Activated CD4-positive, CD25-positive, alpha-beta regulatory T cell treated with anti-CD3 and anti-CD28 coated beads, Interleukin-2, amount 50 U/mL, for 24 hours (primary cell): Measurements from ENCODE around the gene HSD17B1.

Experiments
- ATAC-seq, 2 donors: fragments of 150-1000 bp; cut with Tn5 transposase; one replicate each; pipeline ENCODE4 v1.10.0; 2021; ENCODE audit warnings: mild to moderate bottlenecking in 1 of 2, moderate library complexity in 1 of 2

Gene HSD17B1

DNA sequence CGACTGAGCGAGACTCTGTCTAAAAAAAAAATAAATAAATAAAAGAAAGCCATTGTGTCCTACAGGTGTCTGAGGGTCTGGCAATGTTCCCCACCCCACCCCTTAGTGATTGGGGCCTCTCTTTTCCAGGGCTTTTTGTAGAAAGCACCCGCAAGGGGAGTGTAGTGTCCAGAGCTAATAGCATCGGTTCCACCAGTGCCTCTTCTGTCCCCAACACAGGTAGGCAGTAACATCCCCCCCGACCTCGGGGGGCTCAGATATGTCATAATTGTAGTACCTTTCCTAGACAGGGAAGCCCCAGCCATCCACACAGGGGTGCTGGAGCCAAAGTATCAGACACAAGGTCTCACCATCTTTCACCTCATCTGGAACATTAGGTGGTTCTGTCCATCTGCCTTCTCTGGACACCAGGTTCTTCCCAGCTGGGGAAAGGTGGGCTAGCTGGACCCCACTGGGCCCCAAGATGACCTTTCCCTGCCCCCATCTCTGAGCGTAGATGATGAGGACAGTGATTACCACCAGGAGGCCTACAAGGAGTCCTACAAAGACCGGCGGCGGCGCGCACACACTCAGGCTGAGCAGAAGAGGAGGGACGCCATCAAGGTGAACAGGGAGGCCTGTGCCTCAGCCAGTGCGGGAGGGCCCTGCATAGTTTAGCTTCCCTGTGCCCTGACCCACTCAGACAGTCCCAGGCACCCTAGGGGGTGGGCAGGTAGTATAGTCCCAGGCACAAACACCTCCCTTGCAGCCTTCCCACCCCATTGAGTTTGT is 15.8 kb downstream of the HSD17B1 start:
- no peak for ATAC-seq

GRCh38 chr17:42571435-42572225 is 18.9 kb downstream of the HSD17B1 start:
- ATAC-seq: no peak

- no peak for ATAC-seq
These were observed 20.4 kb downstream of the HSD17B1 start for GRCh38 chr17:42573095-42573494.

- no peak for ATAC-seq
These were observed 21.7 kb downstream of the HSD17B1 start for GRCh38 chr17:42574463-42574862.

GRCh38 chr17:42577140-42577531 is 24.4 kb downstream of the HSD17B1 start:
- peak in 1 of 2 donors; percentile 1 for ATAC-seq

- ATAC-seq: peak; percentile 92 to 94
These were observed 25.0 kb downstream of the HSD17B1 start, which contains the start of gene PSMC3IP for GRCh38 chr17:42577532-42578281. TSS of gene PSMC3IP (minus strand) at chr17:42577729. CDS start at chr17:42577686, 43 bp downstream.

GRCh38 chr17:42578282-42578869 is 25.7 kb downstream of the HSD17B1 start:
- peak; percentile 54 for ATAC-seq

DNA sequence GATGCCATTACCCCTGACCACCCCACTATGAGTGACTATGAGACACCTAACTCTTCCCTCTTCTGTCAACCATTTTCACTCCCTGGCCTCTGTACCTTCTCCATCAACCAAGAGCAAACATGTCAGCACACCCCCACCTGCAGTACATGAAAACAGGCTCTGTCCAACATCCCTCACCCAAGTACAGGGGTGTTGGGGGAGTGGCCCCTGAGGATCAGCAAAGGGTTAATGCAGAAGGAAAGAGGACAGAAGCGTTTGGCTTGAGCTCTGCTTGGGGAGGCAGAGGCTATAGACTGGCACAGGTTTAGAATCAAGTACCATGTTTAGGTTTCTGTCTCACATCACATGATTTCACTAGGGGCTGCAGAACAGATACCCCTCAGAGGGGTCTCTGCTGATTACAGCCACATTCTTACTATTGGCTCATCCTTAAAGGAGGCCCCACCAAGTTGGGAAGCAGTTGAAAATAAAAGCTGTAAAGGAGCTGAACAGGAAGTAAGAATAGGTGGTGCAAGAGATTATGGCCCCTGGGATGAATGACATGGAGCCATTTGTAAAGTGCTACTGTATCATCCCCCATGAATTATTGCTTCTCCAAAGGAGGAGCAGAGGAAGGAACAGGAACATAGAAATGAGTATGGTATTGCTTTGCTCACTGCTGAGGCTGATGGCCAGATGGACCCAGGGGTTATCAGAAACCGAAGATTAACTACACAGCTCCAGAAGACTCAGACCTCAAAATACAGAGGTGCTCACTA is 27.2 kb downstream of the HSD17B1 start:
- ATAC-seq: no peak

- ATAC-seq: no peak
These were observed 29.1 kb downstream of the HSD17B1 start for GRCh38 chr17:42581744-42582270.

- ATAC-seq: no peak
These were observed 32.2 kb downstream of the HSD17B1 start for GRCh38 chr17:42584880-42585279.

DNA sequence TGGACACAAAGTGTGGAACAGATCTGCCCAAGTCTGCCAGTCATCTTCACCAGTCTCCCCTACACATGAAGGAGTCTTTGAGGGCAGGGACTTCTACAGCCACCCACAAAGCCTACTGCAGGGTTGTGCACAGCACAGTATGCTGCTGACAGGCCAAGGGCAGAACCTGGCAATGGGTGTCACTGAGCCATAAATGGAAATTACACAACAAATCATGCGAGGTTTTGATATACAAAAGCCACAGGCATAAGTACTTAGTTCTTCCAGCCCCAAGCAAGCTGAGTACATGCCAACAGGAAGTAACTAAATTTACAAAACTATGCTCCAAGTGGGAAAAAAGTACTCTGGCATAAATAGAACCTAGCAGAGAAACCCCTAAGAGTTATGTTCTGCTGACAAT is 32.6 kb downstream of the HSD17B1 start:
- ATAC-seq: no peak

DNA sequence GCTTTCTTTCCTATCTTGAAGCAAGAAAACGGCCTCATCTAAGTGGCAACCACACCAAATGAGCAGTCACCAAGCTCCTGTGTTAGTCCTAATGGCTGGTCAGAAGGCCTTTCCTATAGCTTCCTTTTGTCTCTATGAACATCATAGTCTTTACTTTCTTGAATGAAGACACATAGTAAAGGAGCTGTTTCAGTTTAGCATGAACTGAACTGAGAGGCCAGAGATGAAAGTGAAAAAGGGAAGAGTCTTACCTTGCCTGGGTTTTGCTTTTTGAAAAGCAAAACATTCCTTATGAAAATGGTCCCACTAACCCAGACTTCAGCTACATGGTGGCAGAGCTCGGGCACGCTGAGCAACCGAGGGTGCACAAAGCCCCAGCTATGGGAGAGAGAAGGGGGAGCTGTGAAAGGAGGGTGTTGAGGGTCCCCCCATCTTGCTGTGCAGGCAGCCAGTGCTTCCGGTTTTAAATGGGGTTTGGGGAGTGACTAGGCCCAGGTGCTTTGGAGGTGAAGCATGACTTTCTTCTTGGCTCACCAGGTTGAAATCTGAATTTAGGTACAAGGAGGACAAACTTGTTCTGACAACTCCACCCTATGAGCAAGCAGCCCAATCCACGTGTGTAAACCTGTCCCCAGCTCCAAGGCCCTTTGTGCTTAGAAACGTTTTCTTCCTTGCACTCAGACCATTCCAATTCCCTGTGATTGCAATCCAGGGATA is 33.9 kb downstream of the HSD17B1 start:
- ATAC-seq: no peak

- ATAC-seq: no peak
These were observed 38.2 kb downstream of the HSD17B1 start for GRCh38 chr17:42590886-42591285.

DNA sequence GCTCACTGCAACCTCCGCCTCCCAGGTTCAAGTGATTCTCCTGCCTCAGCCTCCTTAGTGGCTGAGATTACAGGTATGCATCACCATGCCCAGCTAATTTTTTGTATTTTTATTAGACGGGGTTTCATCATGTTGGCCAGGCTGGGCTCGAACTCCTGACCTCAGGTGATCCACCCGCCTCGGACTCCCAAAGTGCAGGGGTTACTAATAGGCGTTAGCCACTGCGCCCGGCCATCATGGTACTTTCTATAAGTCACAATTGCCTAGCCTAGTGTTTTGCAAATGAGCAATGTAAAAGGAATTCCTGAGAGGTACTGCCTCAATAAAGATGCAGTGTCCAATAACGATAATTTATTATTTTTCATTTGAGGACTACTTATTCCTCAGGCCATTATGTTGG is 38.7 kb downstream of the HSD17B1 start:
- no peak for ATAC-seq

- no peak for ATAC-seq
These were observed 43.7 kb downstream of the HSD17B1 start for GRCh38 chr17:42596386-42596785.

GRCh38 chr17:42598905-42599304 is 46.2 kb downstream of the HSD17B1 start:
- no peak for ATAC-seq

- ATAC-seq: no peak
These were observed 50.6 kb downstream of the HSD17B1 start for GRCh38 chr17:42603318-42603717.
